HL-60 (cell line): ENCODE data around the gene CDK17.

ENCODE experiments used
- GABPA ChIP-seq: IDR thresholded peaks from 2 replicates; pipeline ENCODE4 v1.6.1; 2012; ENCODE audit warnings: low read depth
- POLR2AphosphoS5 ChIP-seq: IDR thresholded peaks from 2 replicates; pipeline ENCODE4 v1.6.1; 2012; ENCODE audit warnings: low read depth
- REST ChIP-seq: IDR thresholded peaks from 2 replicates; pipeline ENCODE4 v1.6.1; 2012; ENCODE audit warnings: low read depth; ENCODE audit not compliant: insufficient replicate concordance
- SPI1 ChIP-seq: IDR thresholded peaks from 2 replicates; pipeline ENCODE4 v1.6.1; 2012; ENCODE audit warnings: low read depth, mild to moderate bottlenecking, borderline replicate concordance
- TF ChIP-seq, protein P1 (sequence below): IDR thresholded peaks from one replicate; pipeline ENCODE4 v1.5.1; 2011; ENCODE audit warnings: low read length, control low read depth, inconsistent platforms; ENCODE audit not compliant: insufficient read depth

- TF ChIP-seq, protein P1, sequence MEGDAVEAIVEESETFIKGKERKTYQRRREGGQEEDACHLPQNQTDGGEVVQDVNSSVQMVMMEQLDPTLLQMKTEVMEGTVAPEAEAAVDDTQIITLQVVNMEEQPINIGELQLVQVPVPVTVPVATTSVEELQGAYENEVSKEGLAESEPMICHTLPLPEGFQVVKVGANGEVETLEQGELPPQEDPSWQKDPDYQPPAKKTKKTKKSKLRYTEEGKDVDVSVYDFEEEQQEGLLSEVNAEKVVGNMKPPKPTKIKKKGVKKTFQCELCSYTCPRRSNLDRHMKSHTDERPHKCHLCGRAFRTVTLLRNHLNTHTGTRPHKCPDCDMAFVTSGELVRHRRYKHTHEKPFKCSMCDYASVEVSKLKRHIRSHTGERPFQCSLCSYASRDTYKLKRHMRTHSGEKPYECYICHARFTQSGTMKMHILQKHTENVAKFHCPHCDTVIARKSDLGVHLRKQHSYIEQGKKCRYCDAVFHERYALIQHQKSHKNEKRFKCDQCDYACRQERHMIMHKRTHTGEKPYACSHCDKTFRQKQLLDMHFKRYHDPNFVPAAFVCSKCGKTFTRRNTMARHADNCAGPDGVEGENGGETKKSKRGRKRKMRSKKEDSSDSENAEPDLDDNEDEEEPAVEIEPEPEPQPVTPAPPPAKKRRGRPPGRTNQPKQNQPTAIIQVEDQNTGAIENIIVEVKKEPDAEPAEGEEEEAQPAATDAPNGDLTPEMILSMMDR: no peak
- TF ChIP-seq REST (no peak), POLR2AphosphoS5 (no peak), GABPA (no peak), SPI1 (no peak)
Observed at GRCh38 chr12:96448300-96448699, 48.1 kb upstream of the CDK17 start.
